ENCODE data around the gene TANGO6. TPM values are rescaled to one million over a fixed set of nuclear protein-coding genes. Genes with fewer than 3 reads are reported as not detected.

TANGO6 gene
- total and polyA plus RNA-seq, 2 of the 8 experiments (the other 6 are each of a cell fraction or from before 2014, with no cell fraction given): 5.0 to 19.5 TPM

DNA sequence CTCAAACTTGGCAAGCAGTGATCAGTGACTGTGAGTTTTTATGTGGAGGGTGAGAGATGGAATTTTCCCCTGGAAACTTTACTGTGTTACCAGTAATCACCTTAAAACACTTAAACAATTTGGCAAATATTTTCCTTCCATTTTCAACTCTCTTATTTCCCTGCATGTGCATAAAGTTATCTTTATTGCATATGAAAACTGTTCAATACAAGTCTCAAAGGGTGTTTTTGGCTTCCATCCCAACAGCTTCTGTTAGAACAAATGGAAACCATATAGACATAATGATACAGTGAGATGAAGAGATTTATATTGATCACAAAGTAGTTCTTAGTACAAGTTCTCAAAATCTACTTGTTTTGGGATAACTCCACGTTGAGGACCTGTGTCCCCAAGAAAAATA is 36.4 kb upstream of the TANGO6 start:
- Histone ChIP-seq H4K8ac (ENCODE audit: extremely low read depth, insufficient read depth, low read length) (no peak overlapping the region), H3K56ac (replicated peaks; ENCODE audit: insufficient read length, low read depth, low read length) (no peak overlapping the region), H3K4me2 (ENCODE audit: insufficient read depth in 1 of 2, low read depth in 2 of 2, low read length in 2 of 2) (no peak overlapping the region), H4K20me1 (replicated peaks in 1 of 2; ENCODE audit: control insufficient read depth in 1 of 2, insufficient read depth in 2 of 2, low read length in 2 of 2) (peaks cover 0 to 6% of the 10 kb centered on the region in 2 experiments), H3K79me2 (ENCODE audit: control insufficient read depth in 1 of 2, insufficient read depth in 2 of 2, low read length in 2 of 2) (peaks cover 0 to 38% of the 10 kb centered on the region in 2 experiments; a peak in 2 of 4 replicates), H4K5ac (ENCODE audit: insufficient read length, low read depth, low read length) (no peak overlapping the region), H2AFZ (ENCODE audit: low read length) (no peak overlapping the region), H3K27me3 (replicated peaks in 1 of 4; ENCODE audit: control insufficient read depth in 3 of 4, extremely low read depth in 1 of 4, insufficient read depth in 3 of 4, low read length in 3 of 4) (no peaks in the 10 kb centered on the region), H3K14ac (ENCODE audit: insufficient read length) (no peak overlapping the region), H2BK12ac (ENCODE audit: low read depth, low read length) (no peak overlapping the region), H2AK5ac (ENCODE audit: low read depth, low read length) (0 out of 2 replicates have a peak overlapping the region, but pooled peaks have one; percentile 24), H2BK20ac (ENCODE audit: low read length) (no peak overlapping the region), H2BK120ac (replicated peaks; ENCODE audit: low read depth, low read length) (no peak overlapping the region), H3K4me1 (replicated peaks in 1 of 4; ENCODE audit: control insufficient read depth in 3 of 4, insufficient read depth in 4 of 4, low read length in 3 of 4) (no peaks in the 10 kb centered on the region; a peak in 1 of 7 replicates), H3K23ac (ENCODE audit: insufficient read length) (no peak overlapping the region), H4K91ac (replicated peaks; ENCODE audit: insufficient read length, low read length) (no peak overlapping the region), H3K4ac (replicated peaks; ENCODE audit: insufficient read length, low read depth, low read length) (no peak overlapping the region), H3K79me1 (ENCODE audit: low read depth, low read length) (peaks cover 5% of the 10 kb centered on the region), H3K9ac (replicated peaks in 1 of 4; ENCODE audit: extremely low read depth in 1 of 4, low read depth in 3 of 4, low read length in 3 of 4) (no peak overlapping the region), H3K4me3 (ENCODE audit: extremely low read depth in 1 of 4, insufficient read depth in 2 of 4, low read depth in 3 of 4, low read length in 4 of 4) (no peak overlapping the region), H3K23me2 (ENCODE audit: low read depth, low read length) (no peaks in the 10 kb centered on the region), H3K27ac (ENCODE audit: low read depth, low read length) (no peak overlapping the region), H3K18ac (ENCODE audit: extremely low read depth, low read length) (no peak overlapping the region), H2BK5ac (ENCODE audit: low read depth, low read length) (no peak overlapping the region), H3K36me3 (ENCODE audit: control insufficient read depth in 2 of 4, insufficient read depth in 4 of 4, low read length in 3 of 4) (peaks cover 25 to 59% (median 42%) of the 10 kb centered on the region in 4 experiments), H3K9me3 (ENCODE audit: insufficient read depth in 2 of 2, low read depth in 1 of 2, low read length in 1 of 2) (no peaks in the 10 kb centered on the region), H2BK15ac (ENCODE audit: low read length) (no peak overlapping the region)
- FAIRE-seq: no peak
- ChIA-PET POLR2A (ENCODE audit: partially characterized antibody) (interaction anchor here (1.6 kb wide), 1 partner anchor 16 kb away, joined by 5 read pairs; no protein-coding TSS in a partner anchor), CTCF (ENCODE audit: partially characterized antibody) (interaction anchor here (0.6 to 4.6 kb wide), 9 partner anchors 10 to 317 kb away, joined by 3 to 20 read pairs (median 4); no protein-coding TSS in a partner anchor)
- 95% methylated on average over 1 of the region's 1 CpG; no CpG with 5 or more reads in 1 of the 2 experiments for whole genome bisulfite sequencing, 2 experiments (ENCODE audit: extremely low coverage in 1 of 2, insufficient coverage in 1 of 2, insufficient read length in 1 of 2, insufficient replicate concordance in 2 of 2, low coverage in 1 of 2, low lambda C conversion rate in 2 of 2, missing lambda C conversion rate in 1 of 2)
- DNase-seq (ENCODE audit: low read depth in 1 of 2, low spot score in 2 of 2): no peak
- TF ChIP-seq SP1 (IDR thresholded peaks at IDR 0.05; ENCODE audit: low read depth, low read length): no peak
- TF ChIP-seq JUND (IDR thresholded peaks at IDR 0.05; ENCODE audit: low read length): no peak
- no peak for TF ChIP-seq CTCF (IDR thresholded peaks at IDR 0.05; ENCODE audit: control extremely low read depth in 1 of 3, insufficient read depth in 1 of 3, low read depth in 1 of 3, low read length in 3 of 3)
- no peak for TF ChIP-seq HDAC6 (IDR thresholded peaks at IDR 0.05; ENCODE audit: low read depth, low read length)
- TF ChIP-seq KDM1A (IDR thresholded peaks at IDR 0.05; ENCODE audit: borderline replicate concordance, low read length): no peak
